Keratinocyte (primary cell): Measurements from ENCODE around the gene CHRD. TPM values are rescaled to one million over a fixed set of nuclear protein-coding genes. Genes with fewer than 3 reads are reported as not detected.

ENCODE experiments used
- DNase-seq: peaks from one replicate; pipeline ENCODE4 v3.0.0-alpha.2; 2011; ENCODE audit warnings: low read depth, missing footprints, low spot score
- FAIRE-seq: peaks from 2 replicates; lab custom pipeline; 2011; peaks lifted over from hg19 to GRCh38; lab: Jason Lieb, UNC
- H2AFZ ChIP-seq: 2 replicates; pipeline ENCODE4 v1.6.0; 2012; ENCODE audit warnings: low read length, control low read depth, inconsistent platforms; ENCODE audit not compliant: control insufficient read depth
- H3K27ac ChIP-seq: 2 replicates; pipeline ENCODE4 v1.5.1; 2011; ENCODE audit warnings: low read length; ENCODE audit not compliant: control insufficient read depth, insufficient read depth
- H3K27me3 ChIP-seq: 3 replicates; pipeline ENCODE4 v1.6.0; 2011; ENCODE audit warnings: low read length; ENCODE audit not compliant: control insufficient read depth, insufficient read depth; ENCODE audit errors: extremely low read depth
- H3K36me3 ChIP-seq, 2 experiments: 2 replicates in 1 of 2; 3 replicates in 1 of 2; pipeline ENCODE4 v1.5.1; 2011; ENCODE audit warnings: low read length in 2 of 2, mild to moderate bottlenecking in 1 of 2; ENCODE audit not compliant: control insufficient read depth in 2 of 2, insufficient read depth in 2 of 2; ENCODE audit errors: extremely low read depth in 1 of 2
- H3K4me1 ChIP-seq: 3 replicates; pipeline ENCODE4 v1.5.1; 2011; ENCODE audit warnings: low read length; ENCODE audit not compliant: control insufficient read depth, insufficient read depth; ENCODE audit errors: extremely low read depth
- H3K4me2 ChIP-seq: 3 replicates; pipeline ENCODE4 v1.6.0; 2011; ENCODE audit warnings: low read depth, low read length; ENCODE audit not compliant: control insufficient read depth, insufficient read depth; ENCODE audit errors: extremely low read depth
- H3K4me3 ChIP-seq, 3 experiments: fragments of 200-600 bp in 1 of 3; sonication (generic) in 1 of 3; 2 replicates in 2 of 3; 3 replicates in 1 of 3; pipeline ENCODE4 v1.5.1; 2011 to 2016; ENCODE audit warnings: low read length in 3 of 3, mild to moderate bottlenecking in 3 of 3, control low read depth in 2 of 3, inconsistent platforms in 1 of 3, low read depth in 1 of 3, mixed read lengths in 1 of 3, mixed run types in 1 of 3, moderate library complexity in 1 of 3; ENCODE audit not compliant: control insufficient read depth in 2 of 3, insufficient read depth in 2 of 3; ENCODE audit errors: extremely low read depth in 1 of 3
- H3K79me2 ChIP-seq: 2 replicates; pipeline ENCODE4 v1.6.0; 2012; ENCODE audit warnings: low read length; ENCODE audit not compliant: control insufficient read depth, insufficient read depth
- H3K9ac ChIP-seq: 3 replicates; pipeline ENCODE4 v1.6.0; 2011; ENCODE audit warnings: low read length; ENCODE audit not compliant: control insufficient read depth, insufficient read depth; ENCODE audit errors: extremely low read depth
- H3K9me1 ChIP-seq: 3 replicates; pipeline ENCODE4 v1.6.0; 2011; ENCODE audit warnings: low read length; ENCODE audit not compliant: control insufficient read depth, insufficient read depth; ENCODE audit errors: extremely low read depth
- H3K9me3 ChIP-seq: 2 replicates; pipeline ENCODE4 v1.5.1; 2012; ENCODE audit warnings: low read depth, low read length; ENCODE audit not compliant: control insufficient read depth
- H4K20me1 ChIP-seq: 3 replicates; pipeline ENCODE4 v1.6.0; 2011; ENCODE audit warnings: low read length; ENCODE audit not compliant: control insufficient read depth, insufficient read depth; ENCODE audit errors: extremely low read depth
- CTCF ChIP-seq, 3 experiments: IDR thresholded peaks in 1 of 3; conservative IDR thresholded peaks in 1 of 3; optimal IDR thresholded peaks in 1 of 3; 2 replicates in 2 of 3; 3 replicates in 1 of 3; pipeline versions ENCODE3 to v1.5.1; 2011; ENCODE audit warnings: low read length in 3 of 3, mild to moderate bottlenecking in 3 of 3, moderate library complexity in 2 of 3, control low read depth in 1 of 3, inconsistent platforms in 1 of 3; ENCODE audit not compliant: insufficient read depth in 2 of 3; ENCODE audit errors: extremely low read depth in 1 of 3
- EZH2 ChIP-seq: IDR thresholded peaks from one replicate; pipeline ENCODE4 v1.6.1; 2012; ENCODE audit warnings: inconsistent platforms, mild to moderate bottlenecking, low read length, moderate library complexity
- dilution Hi-C: fragments of 300-500 bp; cut with MboI; formaldehyde crosslinking; loops from one replicate; pipeline ENCODE4 v1.7.0; 2020; ENCODE audit warnings: low sequenced_read_pairs; ENCODE audit not compliant: extremely low pct_ligation_motif_present
- polyA plus RNA-seq, 5 experiments: library from polyadenylated mRNA; depleted of rRNA in 3 of 5; stranded (reverse) in 3 of 5; stranded (forward) in 1 of 5; unstranded in 1 of 5; fragments of >200 nt; gene quantifications; 1 replicate in 1 of 5; 2 replicates in 3 of 5; 3 replicates in 1 of 5; pipeline versions ENCODE4 v1.2.1 to v1.2.3, GENCODE V29; 2011 to 2012; ENCODE audit warnings: missing spikeins in 2 of 5, low read depth in 1 of 5, low replicate concordance in 1 of 5

The CHRD gene
- polyA plus RNA-seq, 1 donor (not counting 4 experiments of a cell fraction or from before 2014, with no cell fraction given), result not detected

GRCh38 chr3:184419171-184419570 is 39.3 kb downstream of the CHRD start:
- no peak overlapping the region for H3K27ac ChIP-seq
- no peak overlapping the region for H3K4me2 ChIP-seq
- H3K4me1 ChIP-seq, result no peaks in the 10 kb centered on the region
- DNase-seq, result no peak
- no peak for FAIRE-seq
- H3K27me3 ChIP-seq, result no peaks in the 10 kb centered on the region
- no peaks in the 10 kb centered on the region for H4K20me1 ChIP-seq
- dilution Hi-C loops, result no loop called here
- H3K9me1 ChIP-seq, result no peaks in the 10 kb centered on the region
- no peak overlapping the region for H2AFZ ChIP-seq
- H3K79me2 ChIP-seq, result no peaks in the 10 kb centered on the region
- H3K36me3 ChIP-seq, result no peaks in the 10 kb centered on the region
- TF ChIP-seq CTCF (optimal IDR thresholded peaks at IDR 0.05 in 1 of 3, IDR thresholded peaks at IDR 0.05 in 1 of 3, conservative IDR thresholded peaks at IDR 0.05 in 1 of 3; ENCODE audit: extremely low read depth in 1 of 3, insufficient read depth in 2 of 3, low read length in 3 of 3), result no peak
- TF ChIP-seq EZH2, result no peak
- no peak overlapping the region for H3K4me3 ChIP-seq
- no peaks in the 10 kb centered on the region for H3K9me3 ChIP-seq
- no peak overlapping the region for H3K9ac ChIP-seq

GRCh38 chr3:184423561-184423960 is 43.7 kb downstream of the CHRD start:
- Histone ChIP-seq H2AFZ (no peak overlapping the region), H3K9me3 (no peaks in the 10 kb centered on the region), H3K4me1 (peaks cover 3% of the 10 kb centered on the region), H4K20me1 (no peaks in the 10 kb centered on the region), H3K79me2 (no peaks in the 10 kb centered on the region), H3K9ac (no peak overlapping the region), H3K4me3 (no peak overlapping the region), H3K9me1 (no peaks in the 10 kb centered on the region), H3K4me2 (no peak overlapping the region), H3K27ac (no peak overlapping the region), H3K27me3 (peaks cover 4% of the 10 kb centered on the region), H3K36me3 (no peaks in the 10 kb centered on the region)
- DNase-seq, result no peak
- TF ChIP-seq CTCF (optimal IDR thresholded peaks at IDR 0.05 in 1 of 3, IDR thresholded peaks at IDR 0.05 in 1 of 3, conservative IDR thresholded peaks at IDR 0.05 in 1 of 3; ENCODE audit: extremely low read depth in 1 of 3, insufficient read depth in 2 of 3, low read length in 3 of 3) (no peak), EZH2 (no peak)
- dilution Hi-C loops, result no loop called here
- no peak for FAIRE-seq
